ENCODE results near the gene PLPP7.

Gene PLPP7

GRCh38 chr9:131312822-131313770, 23.6 kb downstream of the PLPP7 start:
- Histone ChIP-seq H3K4me3 (replicated peaks; ENCODE audit: low read depth, low read length) (no peak overlapping the region), H3K27me3 (replicated peaks; ENCODE audit: control insufficient read depth, insufficient read depth, low read length) (no peaks in the 10 kb centered on the region; the same call in none of the 2 replicates), H3K36me3 (ENCODE audit: control insufficient read depth, insufficient read depth, low read length) (no peaks in the 10 kb centered on the region)
- no peak for TF ChIP-seq CTCF (IDR thresholded peaks at IDR 0.05; ENCODE audit: insufficient read depth, low read length, poor library complexity, severe bottlenecking)
- DNase-seq (ENCODE audit: extremely low read depth, insufficient read length) = no peak

GRCh38 chr9:131318231-131319085, 28.9 kb downstream of the PLPP7 start:
- TF ChIP-seq CTCF (IDR thresholded peaks at IDR 0.05; ENCODE audit: insufficient read depth, low read length, poor library complexity, severe bottlenecking) = no peak
- no peak for DNase-seq (ENCODE audit: extremely low read depth, insufficient read length)
- no peaks in the 10 kb centered on the region for H3K36me3 ChIP-seq (ENCODE audit: control insufficient read depth, insufficient read depth, low read length)
- H3K27me3 ChIP-seq (replicated peaks; ENCODE audit: control insufficient read depth, insufficient read depth, low read length) = no peaks in the 10 kb centered on the region; the same call in none of the 2 replicates
- H3K4me3 ChIP-seq (replicated peaks; ENCODE audit: low read depth, low read length) = no peak overlapping the region

GRCh38 chr9:131319486-131319885, 30.0 kb downstream of the PLPP7 start:
- DNase-seq (ENCODE audit: extremely low read depth, insufficient read length) = no peak
- no peak overlapping the region for H3K4me3 ChIP-seq (replicated peaks; ENCODE audit: low read depth, low read length)
- TF ChIP-seq CTCF (IDR thresholded peaks at IDR 0.05; ENCODE audit: insufficient read depth, low read length, poor library complexity, severe bottlenecking) = no peak
- no peaks in the 10 kb centered on the region; the same call in none of the 2 replicates for H3K27me3 ChIP-seq (replicated peaks; ENCODE audit: control insufficient read depth, insufficient read depth, low read length)
- H3K36me3 ChIP-seq (ENCODE audit: control insufficient read depth, insufficient read depth, low read length) = no peaks in the 10 kb centered on the region

- no peaks in the 10 kb centered on the region; the same call in 1 of the 2 replicates for H3K27me3 ChIP-seq (replicated peaks; ENCODE audit: control insufficient read depth, insufficient read depth, low read length)
- H3K4me3 ChIP-seq (replicated peaks; ENCODE audit: low read depth, low read length) = no peak overlapping the region
- no peaks in the 10 kb centered on the region for H3K36me3 ChIP-seq (ENCODE audit: control insufficient read depth, insufficient read depth, low read length)
- TF ChIP-seq CTCF (IDR thresholded peaks at IDR 0.05; ENCODE audit: insufficient read depth, low read length, poor library complexity, severe bottlenecking) = no peak
- DNase-seq (ENCODE audit: extremely low read depth, insufficient read length) = no peak
Measured at GRCh38 chr9:131320031-131320685, 30.6 kb downstream of the PLPP7 start.

DNA sequence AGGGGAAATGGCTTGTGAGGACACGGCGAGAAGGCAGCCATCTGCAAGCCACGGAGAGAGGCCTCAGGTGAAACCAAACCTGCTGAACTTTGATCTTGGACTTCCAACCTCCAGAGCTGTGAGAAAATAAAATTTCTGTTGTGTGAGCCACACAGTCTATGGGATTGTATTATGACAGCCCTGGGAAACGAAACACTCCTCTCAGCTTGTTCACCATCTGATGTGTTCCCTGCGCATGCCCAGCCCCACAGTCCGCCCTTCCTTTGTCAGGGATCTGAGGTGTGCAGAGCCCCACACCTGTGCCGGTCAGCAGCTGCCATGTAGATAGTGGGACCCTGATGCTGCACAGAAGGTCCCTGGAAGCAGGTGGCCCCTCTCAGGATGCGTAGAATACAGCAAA, 34.1 kb downstream of the PLPP7 start:
- no peak for DNase-seq (ENCODE audit: extremely low read depth, insufficient read length)
- H3K36me3 ChIP-seq (ENCODE audit: control insufficient read depth, insufficient read depth, low read length) = no peaks in the 10 kb centered on the region
- TF ChIP-seq CTCF (IDR thresholded peaks at IDR 0.05; ENCODE audit: insufficient read depth, low read length, poor library complexity, severe bottlenecking) = no peak
- no peaks in the 10 kb centered on the region for H3K27me3 ChIP-seq (replicated peaks; ENCODE audit: control insufficient read depth, insufficient read depth, low read length)
- H3K4me3 ChIP-seq (replicated peaks; ENCODE audit: low read depth, low read length) = no peak overlapping the region
